Calu3 (cell line): Measurements from ENCODE around the gene LCP2. TPM values are rescaled to one million over a fixed set of nuclear protein-coding genes. Genes with fewer than 3 reads are reported as not detected.
"Not testable (repeated sequence)": the region's sequence is repeated elsewhere in the genome, so short reads cannot be mapped to it uniquely, and the experiment has no call there.

Experiments used
- BruUV-seq: library from RNA; stranded (reverse); fragments of 400-500 nt; replicated peaks from 2 replicates; lab custom pipeline; 2021; lab: Mats Ljungman, UMichigan
- CTCF ChIA-PET: fragments of 300-600 bp; sonication (Branson Sonifier 250); formaldehyde crosslinking; loops from one replicate; lab custom pipeline; 2022; ENCODE audit warnings: antibody characterized with exemption; lab: Charles Lee
- DNase-seq: peaks from one replicate; pipeline ENCODE4 v3.0.0; 2022
- H3K27ac Mint-ChIP-seq: one replicate; pipeline ENCODE4 v1.8.0; 2022; ENCODE audit warnings: mixed read lengths; ENCODE audit not compliant: unreplicated experiment
- H3K27me3 Mint-ChIP-seq: one replicate; pipeline ENCODE4 v1.8.0; 2022; ENCODE audit warnings: mixed read lengths; ENCODE audit not compliant: unreplicated experiment
- H3K36me3 Mint-ChIP-seq: one replicate; pipeline ENCODE4 v1.8.0; 2022; ENCODE audit warnings: mild to moderate bottlenecking, moderate library complexity, mixed read lengths; ENCODE audit not compliant: insufficient read depth, unreplicated experiment
- H3K4me1 Mint-ChIP-seq: one replicate; pipeline ENCODE4 v1.8.0; 2022; ENCODE audit warnings: mild to moderate bottlenecking, low read depth, mixed read lengths; ENCODE audit not compliant: unreplicated experiment
- H3K4me3 Mint-ChIP-seq: one replicate; pipeline ENCODE4 v1.8.0; 2022; ENCODE audit warnings: mild to moderate bottlenecking, low read depth, moderate library complexity, mixed read lengths; ENCODE audit not compliant: unreplicated experiment
- H3K9me3 Mint-ChIP-seq: one replicate; pipeline ENCODE4 v1.8.0; 2022; ENCODE audit warnings: low read depth, mixed read lengths; ENCODE audit not compliant: unreplicated experiment
- CTCF ChIP-seq: fragments of 200-600 bp; IDR thresholded peaks from one replicate; pipeline ENCODE4 v1.8.0; 2022; ENCODE audit warnings: antibody characterized with exemption; ENCODE audit not compliant: unreplicated experiment
- intact Hi-C: fragments of 100-400 bp; cut with micrococcal nuclease; formaldehyde crosslinking; loops from one replicate; pipeline ENCODE4 v1.10.0; 2022; ENCODE audit not compliant: unreplicated experiment
- total RNA-seq: library from RNA; stranded (reverse); gene quantifications from 2 replicates; pipeline ENCODE4 v1.2.3, GENCODE V29; 2022

Gene LCP2
- total RNA-seq, 1 experiment from 2014 or later: not detected

DNA sequence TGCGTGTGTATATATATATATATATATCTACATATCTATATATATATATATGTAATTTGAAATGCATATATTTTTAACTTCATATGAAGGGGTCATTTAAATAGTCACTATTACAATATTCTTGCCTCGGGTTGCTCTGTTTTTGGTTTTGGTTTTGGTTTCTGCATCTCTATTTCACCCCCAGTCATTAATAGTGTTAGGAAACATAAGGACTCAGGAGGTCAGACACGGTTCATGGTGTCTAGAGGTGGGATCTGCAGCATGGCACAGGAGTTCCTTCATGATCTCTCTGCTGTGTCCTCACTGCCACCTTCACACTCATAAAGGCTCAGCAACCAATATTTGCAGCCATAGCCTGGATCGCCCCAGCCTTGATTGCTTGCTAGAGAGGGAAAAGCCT is 48.2 kb downstream of the LCP2 start:
- TF ChIP-seq CTCF: no peak
- CTCF ChIA-PET: no interaction called here
- peaks cover 7% of the 10 kb centered on the region for H3K36me3 Mint-ChIP-seq
- intact Hi-C loops: no loop called here
- DNase-seq: no peak
- H3K27me3 Mint-ChIP-seq: peaks cover 19% of the 10 kb centered on the region
- H3K9me3 Mint-ChIP-seq: no peaks in the 10 kb centered on the region
- no peak overlapping the region for H3K27ac Mint-ChIP-seq
- H3K4me1 Mint-ChIP-seq: peaks cover 44% of the 10 kb centered on the region
- BruUV-seq: no TSS peak
- no peak overlapping the region for H3K4me3 Mint-ChIP-seq

- DNase-seq, BruUV-seq, H3K4me3 Mint-ChIP-seq, H3K27ac Mint-ChIP-seq, H3K36me3 Mint-ChIP-seq, intact Hi-C loops, CTCF ChIA-PET, H3K9me3 Mint-ChIP-seq: not testable (repeated sequence)
- peaks cover 39% of the 10 kb centered on the region for H3K4me1 Mint-ChIP-seq
- peaks cover 19% of the 10 kb centered on the region for H3K27me3 Mint-ChIP-seq
Observed at GRCh38 chr5:170248931-170249227, 48.7 kb downstream of the LCP2 start.

- CTCF ChIA-PET: no interaction called here
- TF ChIP-seq CTCF: no peak
- BruUV-seq: no TSS peak
- DNase-seq: no peak
- no peak overlapping the region for H3K27ac Mint-ChIP-seq
- H3K4me3 Mint-ChIP-seq: no peak overlapping the region
- intact Hi-C loops: no loop called here
- H3K4me1 Mint-ChIP-seq: peaks cover 35% of the 10 kb centered on the region
- no peaks in the 10 kb centered on the region for H3K36me3 Mint-ChIP-seq
- H3K9me3 Mint-ChIP-seq: no peaks in the 10 kb centered on the region
- H3K27me3 Mint-ChIP-seq: peaks cover 19% of the 10 kb centered on the region
Observed at GRCh38 chr5:170248172-170248930, 49.2 kb downstream of the LCP2 start.

- no peak for DNase-seq
- BruUV-seq: no TSS peak
- CTCF ChIA-PET: no interaction called here
- Mint-ChIP-seq H3K4me3 (no peak overlapping the region), H3K9me3 (no peaks in the 10 kb centered on the region), H3K27me3 (peaks cover 19% of the 10 kb centered on the region), H3K4me1 (peaks cover 35% of the 10 kb centered on the region), H3K36me3 (no peaks in the 10 kb centered on the region), H3K27ac (no peak overlapping the region)
- TF ChIP-seq CTCF: no peak
- intact Hi-C loops: loop anchor here (1.0 kb wide), 1 partner anchor 11 kb away; no protein-coding TSS in a partner anchor
Observed at GRCh38 chr5:170247363-170247762, 50.2 kb downstream of the LCP2 start.

- no peak for DNase-seq
- Mint-ChIP-seq H3K4me1 (peaks cover 27% of the 10 kb centered on the region), H3K27me3 (peaks cover 19% of the 10 kb centered on the region), H3K36me3 (no peaks in the 10 kb centered on the region), H3K9me3 (no peaks in the 10 kb centered on the region), H3K4me3 (no peak overlapping the region), H3K27ac (no peak overlapping the region)
- BruUV-seq: no TSS peak
- intact Hi-C loops: no loop called here
- CTCF ChIA-PET: no interaction called here
- no peak for TF ChIP-seq CTCF
Observed at GRCh38 chr5:170246126-170246870, 51.3 kb downstream of the LCP2 start.

DNA sequence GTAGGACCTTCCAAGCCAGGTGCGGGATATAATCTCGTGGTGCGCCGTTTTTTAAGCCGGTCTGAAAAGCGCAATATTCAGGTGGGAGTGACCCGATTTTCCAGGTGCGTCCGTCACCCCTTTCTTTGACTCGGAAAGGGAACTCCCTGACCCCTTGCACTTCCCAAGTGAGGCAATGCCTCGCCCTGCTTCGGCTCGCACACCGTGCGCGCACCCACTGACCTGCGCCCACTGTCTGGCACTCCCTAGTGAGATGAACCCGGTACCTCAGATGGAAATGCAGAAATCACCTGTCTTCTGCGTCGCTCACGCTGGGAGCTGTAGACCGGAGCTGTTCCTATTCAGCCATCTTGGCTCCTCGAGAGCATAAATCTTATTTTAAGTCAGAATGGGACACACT is 52.1 kb downstream of the LCP2 start:
- intact Hi-C loops, H3K27ac Mint-ChIP-seq, H3K36me3 Mint-ChIP-seq, DNase-seq, H3K4me3 Mint-ChIP-seq, BruUV-seq, H3K9me3 Mint-ChIP-seq, CTCF ChIA-PET: not testable (repeated sequence)
- H3K27me3 Mint-ChIP-seq: peaks cover 19% of the 10 kb centered on the region
- peaks cover 22% of the 10 kb centered on the region for H3K4me1 Mint-ChIP-seq
